Neural progenitor cell (in vitro differentiated cells): ENCODE measurements around the gene ASTN2.

Experiments
- CTCF ChIP-seq: fragments of 200-600 bp; sonication (generic); IDR thresholded peaks from 2 replicates; pipeline ENCODE4 v1.5.1; 2017; ENCODE audit warnings: antibody characterized with exemption, mild to moderate bottlenecking
- EZH2phosphoT487 ChIP-seq: fragments of 200-600 bp; sonication (generic); IDR thresholded peaks from 2 replicates; pipeline ENCODE4 v1.6.1; 2017; ENCODE audit warnings: antibody characterized with exemption

- TF ChIP-seq CTCF (no peak), EZH2phosphoT487 (no peak)
Observed at GRCh38 chr9:116387934-116388698, 1026.7 kb downstream of the ASTN2 start.
